Endothelial cell of umbilical vein (primary cell): ENCODE results near the gene ETS2. TPM values are rescaled to one million over a fixed set of nuclear protein-coding genes. Genes with fewer than 3 reads are reported as not detected.

Experiments
- BruUV-seq: library from RNA; stranded (reverse); fragments of 400-500 nt; replicated peaks from 2 replicates; lab custom pipeline; 2021; lab: Mats Ljungman, UMichigan
- CTCF ChIA-PET: fragments of 300-600, 350-600 bp; sonication (Branson Sonifier 250); formaldehyde crosslinking; loops from one replicate; lab custom pipeline; 2021; ENCODE audit warnings: antibody characterized with exemption, inconsistent platforms; lab: Charles Lee
- POLR2A ChIA-PET: fragments of 300-600, 350-600 bp; sonication (Branson Sonifier 250); formaldehyde crosslinking; loops from one replicate; lab custom pipeline; 2021; ENCODE audit warnings: antibody characterized with exemption, inconsistent platforms; lab: Charles Lee
- DNase-seq: peaks from one replicate; pipeline ENCODE4 v3.0.0-alpha.2; 2011; ENCODE audit warnings: low read depth, low spot score
- FAIRE-seq: peaks from 2 replicates; lab custom pipeline; 2011; peaks lifted over from hg19 to GRCh38; lab: Jason Lieb, UNC
- H2AFZ ChIP-seq: 2 replicates; pipeline ENCODE4 v1.6.0; 2012; ENCODE audit warnings: low read depth, low read length, control low read depth, inconsistent platforms
- H3K27ac ChIP-seq: 2 replicates; pipeline ENCODE4 v1.5.1; 2011; ENCODE audit warnings: low read depth, mild to moderate bottlenecking, control low read depth, low read length, moderate library complexity; ENCODE audit not compliant: insufficient read depth
- H3K27me3 ChIP-seq, 2 experiments: 2 replicates each; pipeline versions ENCODE4 v1.6.0 to v1.6.1; 2011; ENCODE audit warnings: low read length in 2 of 2, mixed read lengths in 1 of 2; ENCODE audit not compliant: control insufficient read depth in 2 of 2, insufficient read depth in 2 of 2
- H3K36me3 ChIP-seq, 2 experiments: 2 replicates in 1 of 2; 3 replicates in 1 of 2; pipeline ENCODE4 v1.5.1; 2011; ENCODE audit warnings: low read length in 2 of 2, mild to moderate bottlenecking in 1 of 2, moderate library complexity in 1 of 2; ENCODE audit not compliant: control insufficient read depth in 2 of 2, insufficient read depth in 2 of 2; ENCODE audit errors: extremely low read depth in 1 of 2
- H3K4me1 ChIP-seq: 3 replicates; pipeline ENCODE4 v1.5.1; 2011; ENCODE audit warnings: mild to moderate bottlenecking, low read length; ENCODE audit not compliant: control insufficient read depth, insufficient read depth; ENCODE audit errors: extremely low read depth
- H3K4me2 ChIP-seq: 2 replicates; pipeline ENCODE4 v1.6.1; 2011; ENCODE audit warnings: low read length, control low read depth, mixed read lengths; ENCODE audit not compliant: insufficient read depth
- H3K4me3 ChIP-seq, 3 experiments: fragments of 200-600 bp in 1 of 3; sonication (generic), shearing (Covaris generic) in 1 of 3; replicated peaks in 1 of 3; 2 replicates each; pipeline ENCODE4 v1.5.1; 2011 to 2016; ENCODE audit warnings: control low read depth in 3 of 3, low read length in 3 of 3, mild to moderate bottlenecking in 2 of 3, inconsistent platforms in 1 of 3, low read depth in 1 of 3, moderate library complexity in 1 of 3; ENCODE audit not compliant: insufficient read depth in 1 of 3
- H3K79me2 ChIP-seq: 2 replicates; pipeline ENCODE4 v1.6.0; 2012; ENCODE audit warnings: low read length, inconsistent platforms; ENCODE audit not compliant: control insufficient read depth, insufficient read depth
- H3K9ac ChIP-seq: replicated peaks from 2 replicates; pipeline ENCODE3; 2011; ENCODE audit warnings: low read length, control low read depth; ENCODE audit not compliant: insufficient read depth; ENCODE audit errors: extremely low read depth
- H3K9me1 ChIP-seq: replicated peaks from 3 replicates; pipeline ENCODE4 v1.6.0; 2011; ENCODE audit warnings: mild to moderate bottlenecking, low read length; ENCODE audit not compliant: control insufficient read depth, insufficient read depth; ENCODE audit errors: extremely low read depth
- H3K9me3 ChIP-seq: replicated peaks from 2 replicates; pipeline ENCODE4 v1.5.1; 2012; ENCODE audit warnings: low read length, inconsistent platforms; ENCODE audit not compliant: control insufficient read depth, insufficient read depth
- H4K20me1 ChIP-seq: replicated peaks from 2 replicates; pipeline ENCODE3; 2011; ENCODE audit warnings: mild to moderate bottlenecking, low read length; ENCODE audit not compliant: control insufficient read depth, insufficient read depth; ENCODE audit errors: extremely low read depth
- EZH2 ChIP-seq: IDR thresholded peaks from 2 replicates; pipeline ENCODE4 v1.6.1; 2012; ENCODE audit warnings: borderline replicate concordance, low read depth, mild to moderate bottlenecking, moderate library complexity, low read length, inconsistent platforms; ENCODE audit not compliant: severe bottlenecking
- FOS ChIP-seq: IDR thresholded peaks from 2 replicates; pipeline ENCODE4 v1.6.1; 2011; ENCODE audit warnings: mild to moderate bottlenecking, low read length, moderate library complexity, borderline replicate concordance; ENCODE audit not compliant: insufficient read depth
- GATA2 ChIP-seq: IDR thresholded peaks from 2 replicates; pipeline ENCODE4 v1.7.0; 2011; ENCODE audit warnings: low read depth, mild to moderate bottlenecking, moderate library complexity, mixed read lengths, low read length; ENCODE audit not compliant: insufficient read length, insufficient read depth
- JUN ChIP-seq: IDR thresholded peaks from 2 replicates; pipeline ENCODE4 v1.6.1; 2011; ENCODE audit warnings: borderline replicate concordance, low read depth; ENCODE audit not compliant: insufficient read length, insufficient read depth
- MYC ChIP-seq: IDR thresholded peaks from one replicate; pipeline ENCODE4 v1.6.1; 2011; ENCODE audit warnings: mild to moderate bottlenecking, low read depth, low read length
- POLR2A ChIP-seq: IDR thresholded peaks from 2 replicates; pipeline ENCODE4 v1.6.1; 2012; ENCODE audit warnings: low read depth, mild to moderate bottlenecking, control low read depth, low read length
- POLR2AphosphoS5 ChIP-seq: IDR thresholded peaks from 2 replicates; pipeline ENCODE4 v1.6.1; 2012; ENCODE audit warnings: low read depth, mild to moderate bottlenecking, control low read depth, low read length, moderate library complexity; ENCODE audit not compliant: insufficient read depth
- dilution Hi-C: fragments of 300-500 bp; cut with MboI; formaldehyde crosslinking; loops from one replicate; pipeline ENCODE4 v1.15.0; 2019; ENCODE audit warnings: low sequenced_read_pairs; ENCODE audit not compliant: extremely low pct_ligation_motif_present
- intact Hi-C: fragments of 100-400 bp; cut with micrococcal nuclease; formaldehyde crosslinking; loops from one replicate; pipeline ENCODE4 v1.10.0; 2022
- polyA plus RNA-seq, 4 experiments: library from polyadenylated mRNA; depleted of rRNA in 3 of 4; stranded (reverse) in 3 of 4; unstranded in 1 of 4; fragments of >200 nt; gene quantifications; 2 replicates each; pipeline versions ENCODE4 v1.2.1 to v1.2.3, GENCODE V29; 2011 to 2012; ENCODE audit warnings: missing spikeins in 1 of 4
- total RNA-seq: library from RNA; stranded (reverse); gene quantifications from 2 replicates; pipeline ENCODE4 v1.2.3, GENCODE V29; 2021
- TF ChIP-seq, protein P1 (sequence below): IDR thresholded peaks from 2 replicates; pipeline ENCODE4 v1.6.1; 2011; ENCODE audit not compliant: insufficient read depth, insufficient read length
- TF ChIP-seq, protein P2 (sequence below), 2 donors: IDR thresholded peaks; 1 replicate in 1 of 2; 2 replicates in 1 of 2; pipeline ENCODE4 v1.5.1; 2011; ENCODE audit warnings: low read length in 2 of 2, mild to moderate bottlenecking in 2 of 2, moderate library complexity in 2 of 2, control low read depth in 1 of 2, inconsistent platforms in 1 of 2, low read depth in 1 of 2; ENCODE audit not compliant: insufficient read depth in 1 of 2; ENCODE audit errors: extremely low read depth in 1 of 2

ETS2 gene
- total and polyA plus RNA-seq, 2 donors (not counting 3 experiments of a cell fraction or from before 2014, with no cell fraction given), result 16.3 to 54.5 TPM

DNA sequence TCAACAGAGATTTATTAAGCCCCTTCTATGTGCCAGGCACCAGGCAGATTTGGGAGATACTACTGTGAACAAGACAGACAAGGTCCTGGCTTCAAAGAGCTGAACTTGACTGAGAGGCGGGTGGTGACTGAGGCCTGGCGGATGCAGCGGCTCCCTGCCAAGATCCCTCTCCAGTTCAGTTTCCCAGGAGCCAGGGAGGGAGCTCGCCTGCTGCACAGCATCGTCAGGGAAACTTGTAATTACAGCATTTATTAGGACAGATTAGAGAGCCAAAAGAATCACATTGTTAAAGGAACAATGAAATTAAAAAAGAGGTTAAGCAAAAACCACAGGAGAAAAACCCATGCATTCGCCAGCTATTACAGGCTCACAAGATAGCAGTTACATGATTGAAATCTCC lies 55.3 kb downstream of the ETS2 start:
- Histone ChIP-seq H3K27me3 (no peaks in the 10 kb centered on the region), H4K20me1 (no peaks in the 10 kb centered on the region), H3K4me3 (no peak overlapping the region), H3K4me2 (no peak overlapping the region), H3K79me2 (no peaks in the 10 kb centered on the region), H3K9me3 (no peaks in the 10 kb centered on the region), H3K9me1 (no peaks in the 10 kb centered on the region), H3K4me1 (peaks cover 8% of the 10 kb centered on the region), H2AFZ (no peak overlapping the region), H3K36me3 (no peaks in the 10 kb centered on the region), H3K27ac (no peak overlapping the region), H3K9ac (no peak overlapping the region)
- ChIA-PET CTCF (no interaction called here), POLR2A (no interaction called here)
- FAIRE-seq (no peak), DNase-seq (no peak)
- no TSS peak for BruUV-seq
- intact Hi-C loops (no loop called here), dilution Hi-C loops (no loop called here)
- TF ChIP-seq JUN, result no peak
- TF ChIP-seq, protein P1, sequence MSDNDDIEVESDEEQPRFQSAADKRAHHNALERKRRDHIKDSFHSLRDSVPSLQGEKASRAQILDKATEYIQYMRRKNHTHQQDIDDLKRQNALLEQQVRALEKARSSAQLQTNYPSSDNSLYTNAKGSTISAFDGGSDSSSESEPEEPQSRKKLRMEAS, result no peak
- TF ChIP-seq, protein P2, sequence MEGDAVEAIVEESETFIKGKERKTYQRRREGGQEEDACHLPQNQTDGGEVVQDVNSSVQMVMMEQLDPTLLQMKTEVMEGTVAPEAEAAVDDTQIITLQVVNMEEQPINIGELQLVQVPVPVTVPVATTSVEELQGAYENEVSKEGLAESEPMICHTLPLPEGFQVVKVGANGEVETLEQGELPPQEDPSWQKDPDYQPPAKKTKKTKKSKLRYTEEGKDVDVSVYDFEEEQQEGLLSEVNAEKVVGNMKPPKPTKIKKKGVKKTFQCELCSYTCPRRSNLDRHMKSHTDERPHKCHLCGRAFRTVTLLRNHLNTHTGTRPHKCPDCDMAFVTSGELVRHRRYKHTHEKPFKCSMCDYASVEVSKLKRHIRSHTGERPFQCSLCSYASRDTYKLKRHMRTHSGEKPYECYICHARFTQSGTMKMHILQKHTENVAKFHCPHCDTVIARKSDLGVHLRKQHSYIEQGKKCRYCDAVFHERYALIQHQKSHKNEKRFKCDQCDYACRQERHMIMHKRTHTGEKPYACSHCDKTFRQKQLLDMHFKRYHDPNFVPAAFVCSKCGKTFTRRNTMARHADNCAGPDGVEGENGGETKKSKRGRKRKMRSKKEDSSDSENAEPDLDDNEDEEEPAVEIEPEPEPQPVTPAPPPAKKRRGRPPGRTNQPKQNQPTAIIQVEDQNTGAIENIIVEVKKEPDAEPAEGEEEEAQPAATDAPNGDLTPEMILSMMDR (IDR thresholded peaks at IDR 0.05; ENCODE audit: extremely low read depth in 1 of 2, insufficient read depth in 1 of 2, low read depth in 1 of 2, low read length in 2 of 2), result no peak
- no peak for TF ChIP-seq FOS
- no peak for TF ChIP-seq POLR2AphosphoS5
- no peak for TF ChIP-seq POLR2A
- no peak for TF ChIP-seq GATA2
- no peak for TF ChIP-seq EZH2
- no peak for TF ChIP-seq MYC
